HG03432 (cell line): Measurements from ENCODE around the gene MTMR8.
"Not testable (repeated sequence)": the region's sequence is repeated elsewhere in the genome, so short reads cannot be mapped to it uniquely, and the experiment has no call there.

ENCODE experiments used
- ATAC-seq: cut with Tn5 transposase; IDR thresholded peaks from one replicate; pipeline ENCODE4 v1.9.1; 2021; ENCODE audit warnings: mild to moderate bottlenecking, moderate library complexity; ENCODE audit not compliant: unreplicated experiment

Gene MTMR8

DNA sequence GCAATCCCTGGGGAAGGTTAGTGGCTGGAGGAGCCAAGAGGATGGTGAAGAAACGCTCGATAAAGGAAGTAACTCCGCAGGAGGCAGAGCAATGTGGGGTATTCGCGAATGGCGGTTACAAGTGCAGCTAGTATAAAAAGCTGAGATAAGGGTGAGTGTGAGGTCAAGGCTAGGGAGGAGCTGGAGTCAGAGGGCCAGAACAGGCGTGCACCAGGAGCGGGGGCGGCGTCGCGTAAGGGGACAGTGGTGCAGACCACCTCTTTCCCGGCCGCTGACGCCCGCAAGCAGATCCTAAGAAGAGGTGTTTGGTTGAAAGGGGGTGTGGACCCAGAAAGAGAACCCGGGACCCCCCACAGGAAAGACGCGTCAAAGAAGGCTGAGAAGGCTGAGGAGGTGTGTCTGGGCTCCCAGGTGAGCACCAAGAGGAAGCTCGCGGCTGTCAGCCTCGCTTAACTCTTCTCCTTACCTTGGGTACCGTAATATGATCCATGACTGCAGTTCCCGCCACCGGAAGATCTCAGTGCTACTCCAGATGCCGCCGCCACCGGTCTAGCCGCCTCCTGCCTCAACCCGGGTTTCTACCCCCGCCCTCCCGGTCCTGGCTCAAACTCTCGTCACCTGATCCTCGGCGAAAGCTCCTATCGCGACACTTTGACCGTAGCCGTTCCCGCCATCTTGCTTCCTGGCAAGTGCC is at the start of gene MTMR8:
Gene MTMR8 (minus strand): TSS at position 579 of the 694 bp plus-strand sequence. CDS start 89 bp downstream, at position 490.
- peak; percentile 99 for ATAC-seq

GRCh38 chrX:64439551-64439950 is 44.3 kb upstream of the MTMR8 start:
- no peak for ATAC-seq

DNA sequence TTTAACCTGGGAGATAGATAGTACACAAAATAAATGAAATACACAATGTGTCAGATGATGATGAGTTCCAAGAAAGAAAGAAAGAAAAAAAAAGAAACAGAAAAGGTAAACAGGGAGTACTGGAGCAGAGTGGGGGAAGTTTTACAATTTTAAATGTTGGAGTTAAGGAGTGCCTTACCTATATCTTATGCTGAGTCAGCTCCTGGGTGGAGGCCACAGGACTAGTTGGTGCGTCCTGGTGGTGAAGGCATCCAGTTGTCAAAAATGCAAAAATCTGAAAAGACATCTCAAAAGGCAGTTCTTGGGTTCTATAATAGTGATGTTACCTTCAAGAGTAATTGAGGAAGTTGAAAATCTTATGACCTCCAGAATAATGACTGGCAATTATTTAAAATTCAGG is 42.4 kb upstream of the MTMR8 start:
- no peak for ATAC-seq

- ATAC-seq = no peak
These were observed 42.0 kb upstream of the MTMR8 start for GRCh38 chrX:64437218-64437617.

DNA sequence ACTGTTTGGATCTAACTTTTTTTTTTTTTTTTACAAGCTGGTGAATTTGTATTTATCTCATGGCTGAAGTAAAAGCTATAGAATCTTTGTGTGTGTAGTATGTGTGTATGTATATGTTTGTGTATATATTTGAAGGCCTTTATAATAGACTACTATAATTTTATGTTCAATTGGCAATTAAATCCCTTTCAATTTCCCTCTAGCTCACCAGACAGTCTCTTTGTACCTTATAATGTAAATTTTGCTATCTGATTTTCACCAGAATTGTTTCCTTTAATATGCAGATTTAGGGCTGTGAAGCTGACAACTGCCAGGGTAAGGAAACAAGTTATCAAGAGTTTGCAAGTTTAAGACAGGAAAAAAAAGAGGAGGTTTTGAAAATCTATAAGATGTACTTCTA is 33.1 kb upstream of the MTMR8 start:
- ATAC-seq = no peak

DNA sequence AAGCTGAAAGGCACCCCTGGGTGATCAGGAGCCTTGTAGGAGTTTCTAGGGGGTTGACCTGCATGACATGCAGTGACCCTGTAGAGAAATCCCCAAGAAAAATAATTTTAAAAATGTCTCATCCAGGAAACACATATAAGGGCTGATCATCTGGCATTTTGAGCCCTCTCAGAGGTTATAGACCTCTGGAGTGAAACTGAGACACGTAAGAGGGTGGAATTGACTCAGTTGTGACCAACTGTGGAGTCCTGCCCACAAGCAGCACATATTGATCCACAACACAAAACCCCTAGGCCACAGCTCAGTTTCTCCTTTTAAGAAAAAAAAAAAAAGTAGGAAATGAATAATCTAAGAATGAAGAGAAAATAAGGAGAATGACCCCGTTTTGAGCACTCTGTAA is 32.5 kb upstream of the MTMR8 start:
- ATAC-seq = peak; percentile 96

GRCh38 chrX:64427281-64427680 is 32.0 kb upstream of the MTMR8 start:
- ATAC-seq = peak; percentile 77

GRCh38 chrX:64409730-64410129 is 14.5 kb upstream of the MTMR8 start:
- not testable (repeated sequence) for ATAC-seq

- ATAC-seq = no peak
These were observed 2.8 kb upstream of the MTMR8 start for GRCh38 chrX:64398088-64398487.

DNA sequence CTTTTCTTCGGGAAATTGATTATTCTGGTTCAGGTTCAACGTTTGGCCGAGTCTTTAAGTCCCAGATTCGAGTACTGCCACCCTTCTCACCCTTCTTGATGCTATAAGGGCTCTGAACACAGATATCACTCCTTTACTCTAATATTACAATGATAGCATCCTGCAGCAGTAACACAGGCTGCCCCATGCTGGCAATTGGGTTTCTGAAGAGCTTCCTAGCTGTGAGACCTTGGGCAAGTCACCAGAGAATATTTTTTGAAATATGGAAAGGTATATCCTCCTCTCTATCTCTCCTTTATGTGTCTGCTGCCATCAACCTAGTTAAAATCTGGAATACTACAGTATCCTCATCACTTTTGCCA is 297 bp upstream of the MTMR8 start:
- ATAC-seq = peak; percentile 36

GRCh38 chrX:64394059-64394873 is 986 bp downstream of the MTMR8 start:
- peak; percentile 19 for ATAC-seq

GRCh38 chrX:64389489-64389888 is 5.8 kb downstream of the MTMR8 start:
- ATAC-seq = no peak

DNA sequence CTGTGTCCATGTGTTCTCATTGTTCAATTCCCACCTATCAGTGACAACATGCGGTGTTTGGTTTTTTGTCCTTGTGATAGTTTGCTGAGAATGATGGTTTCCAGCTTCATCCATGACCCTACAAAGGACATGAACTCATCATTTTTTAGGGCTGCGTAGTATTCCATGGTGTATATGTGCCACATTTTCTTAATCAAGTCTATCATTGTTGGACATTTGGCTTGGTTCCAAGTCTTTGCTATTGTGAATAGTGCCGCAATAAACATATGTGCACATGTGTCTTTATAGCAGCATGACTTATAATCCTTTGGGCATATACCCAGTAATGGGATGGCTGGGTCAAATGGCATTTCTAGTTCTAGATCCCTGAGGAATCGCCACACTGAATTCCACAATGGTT is 14.5 kb downstream of the MTMR8 start:
- not testable (repeated sequence) for ATAC-seq

DNA sequence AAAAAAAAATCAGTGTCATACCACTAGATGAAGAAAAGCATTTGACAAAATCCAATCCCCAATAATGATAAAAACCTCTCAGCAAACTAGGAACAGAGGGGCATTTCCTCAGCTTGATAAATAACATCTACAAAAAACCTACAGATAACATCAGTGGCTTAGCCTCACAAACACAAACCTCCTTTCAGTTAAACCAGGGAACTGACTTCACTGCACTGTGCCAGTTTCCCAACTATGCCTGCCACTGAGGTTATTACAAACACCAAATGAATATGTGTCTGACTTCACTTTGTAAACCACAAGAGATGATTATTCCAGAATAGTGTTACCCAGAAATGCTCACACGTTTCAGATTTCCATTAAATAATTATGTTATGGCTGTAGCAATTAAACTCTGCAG is 15.3 kb downstream of the MTMR8 start:
- no peak for ATAC-seq

DNA sequence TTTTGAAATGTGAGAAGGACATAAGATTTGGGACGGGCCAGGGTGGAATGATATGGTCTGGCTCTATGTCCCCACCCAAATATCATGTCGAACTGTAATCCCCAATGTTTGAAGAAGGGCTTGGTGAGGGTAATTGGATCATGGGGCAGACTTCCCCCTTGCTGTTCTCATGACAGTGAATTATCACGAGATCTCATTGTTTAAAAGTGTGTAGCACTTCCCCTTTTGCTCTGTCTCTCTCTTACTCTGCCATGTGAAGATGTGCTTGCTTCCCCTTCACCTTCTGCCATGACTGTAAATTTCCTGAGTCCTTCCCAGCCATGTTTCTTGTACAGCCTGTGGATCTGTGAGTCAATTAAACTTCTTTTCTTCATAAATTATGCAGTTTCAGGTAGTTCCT is 17.5 kb downstream of the MTMR8 start:
- no peak for ATAC-seq

GRCh38 chrX:64352081-64352480 is 43.2 kb downstream of the MTMR8 start:
- no peak for ATAC-seq

DNA sequence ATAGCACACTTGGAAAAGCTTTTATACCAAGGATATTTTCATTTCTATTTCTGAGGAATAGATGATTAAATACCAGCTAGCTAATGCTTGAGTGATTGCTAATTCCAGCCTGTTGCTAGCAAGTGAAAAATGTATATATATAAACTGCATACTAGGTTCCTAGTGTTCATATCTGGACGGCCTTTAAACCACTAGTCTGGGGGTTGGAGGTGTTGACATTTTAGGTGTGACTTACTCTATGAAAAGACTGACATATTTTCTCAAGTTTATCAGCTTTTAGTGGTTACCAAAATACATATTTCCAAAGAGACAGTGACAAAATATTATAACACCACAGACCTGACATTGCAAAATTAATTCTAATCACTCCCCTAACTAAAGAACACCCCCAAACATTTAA is 44.7 kb downstream of the MTMR8 start:
- ATAC-seq = no peak

DNA sequence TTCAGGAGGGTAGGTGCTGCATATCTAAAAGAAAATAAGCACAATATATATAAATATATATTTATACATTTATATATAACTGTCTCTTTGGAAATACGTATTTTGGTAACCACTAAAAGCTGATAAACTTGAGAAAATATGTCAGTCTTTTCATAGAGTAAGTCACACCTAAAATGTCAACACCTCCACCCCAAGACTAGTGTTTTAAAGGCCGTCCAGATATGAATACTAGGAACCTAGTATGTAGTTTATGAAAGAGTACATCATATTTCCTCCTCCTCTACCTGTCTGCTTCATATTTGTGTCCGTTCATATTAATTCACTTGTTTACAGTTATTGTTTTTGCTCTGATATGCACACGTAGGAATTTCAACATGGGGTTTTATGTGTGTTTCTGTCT is 45.2 kb downstream of the MTMR8 start:
- ATAC-seq = no peak

DNA sequence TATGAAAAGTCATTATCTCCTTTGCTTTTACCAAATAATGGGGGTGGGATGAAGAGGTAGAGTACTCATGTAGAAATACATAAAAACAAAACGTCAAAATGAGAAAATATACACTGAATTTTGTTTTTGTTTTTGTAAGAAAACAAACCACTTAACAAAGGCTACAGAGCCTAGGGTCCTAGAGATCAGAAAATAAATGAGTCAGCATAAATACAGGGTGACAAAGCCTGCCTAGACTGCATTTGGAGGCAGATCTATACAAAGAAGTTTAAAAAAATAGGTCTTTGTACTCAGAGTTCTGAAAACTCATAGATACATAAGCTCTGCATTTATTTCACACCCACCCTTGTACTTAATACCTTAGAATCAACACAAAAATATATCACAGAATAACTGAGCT is 52.4 kb downstream of the MTMR8 start:
- no peak for ATAC-seq

DNA sequence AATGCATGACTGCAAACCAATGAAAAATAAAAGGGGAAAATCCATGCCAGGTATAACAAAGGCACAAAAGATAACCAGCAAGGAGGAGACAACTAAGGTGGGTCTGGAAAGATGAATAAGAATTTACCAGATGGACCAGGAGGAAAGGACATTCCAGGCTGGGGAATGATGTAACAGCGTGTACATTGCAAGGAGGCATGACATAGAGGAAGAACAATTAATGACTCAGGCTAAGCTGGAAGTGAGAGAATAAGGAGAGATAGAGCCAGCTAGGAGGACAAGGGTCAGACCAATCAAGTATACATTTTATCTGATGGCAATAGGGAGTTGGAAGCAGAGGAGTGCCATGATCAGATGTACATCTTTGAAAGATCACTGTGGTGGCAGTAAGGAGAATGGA is 57.0 kb downstream of the MTMR8 start:
- no peak for ATAC-seq

- no peak for ATAC-seq
These were observed 60.8 kb downstream of the MTMR8 start for GRCh38 chrX:64334467-64334866.

- no peak for ATAC-seq
These were observed 65.0 kb downstream of the MTMR8 start for GRCh38 chrX:64330284-64330683.
